AML-193 (cell line): ENCODE results near the gene ZNF440.
A peak's percentile ranks its signal among the peaks of the same experiment; 100 is the strongest.
"Not testable (repeated sequence)": the region's sequence is repeated elsewhere in the genome, so short reads cannot be mapped to it uniquely, and the experiment has no call there.

Source experiments
- DNase-seq, 2 experiments: peaks; one replicate each; lab custom pipeline; 2025; lab: John Stamatoyannopoulos, UW

ZNF440 gene

DNA sequence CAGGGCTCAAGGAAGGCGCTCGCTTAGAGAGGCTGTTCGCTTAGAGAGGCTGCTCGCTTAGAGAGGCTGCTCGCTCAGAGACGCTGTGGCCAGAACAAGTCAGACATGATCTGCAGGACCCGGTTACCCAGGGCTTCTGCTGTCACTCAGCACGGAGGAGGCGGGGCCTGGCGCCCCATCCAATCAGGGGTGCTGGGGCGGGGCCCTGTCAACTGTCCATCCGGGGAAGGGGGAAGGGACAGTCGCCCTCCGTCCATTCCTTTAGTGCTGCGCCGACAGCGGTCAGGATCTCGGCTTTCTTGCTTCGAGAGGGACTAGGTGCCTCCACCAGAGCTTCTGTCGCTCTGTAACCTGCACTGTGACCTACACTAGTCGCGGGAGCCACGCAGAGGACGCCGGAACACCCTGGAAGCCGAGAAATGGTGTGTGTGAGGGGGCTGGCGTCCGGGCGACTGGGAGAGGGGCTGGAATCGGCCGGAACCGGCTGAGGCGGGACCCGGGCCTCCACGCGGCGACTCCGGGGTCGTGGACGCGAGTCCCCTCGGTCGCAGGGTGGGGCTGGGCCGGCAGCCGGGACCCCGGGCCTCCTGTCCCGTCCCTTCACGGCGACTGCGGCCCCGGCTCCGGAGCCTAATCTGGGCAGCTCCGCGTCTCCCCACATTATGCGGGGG is at the start of gene ZNF440:
Gene ZNF440 (plus strand): TSS at position 245 of the 671 bp plus-strand sequence. CDS start 175 bp downstream, at position 420.
- peak; percentile 87 to 90 for DNase-seq

DNA sequence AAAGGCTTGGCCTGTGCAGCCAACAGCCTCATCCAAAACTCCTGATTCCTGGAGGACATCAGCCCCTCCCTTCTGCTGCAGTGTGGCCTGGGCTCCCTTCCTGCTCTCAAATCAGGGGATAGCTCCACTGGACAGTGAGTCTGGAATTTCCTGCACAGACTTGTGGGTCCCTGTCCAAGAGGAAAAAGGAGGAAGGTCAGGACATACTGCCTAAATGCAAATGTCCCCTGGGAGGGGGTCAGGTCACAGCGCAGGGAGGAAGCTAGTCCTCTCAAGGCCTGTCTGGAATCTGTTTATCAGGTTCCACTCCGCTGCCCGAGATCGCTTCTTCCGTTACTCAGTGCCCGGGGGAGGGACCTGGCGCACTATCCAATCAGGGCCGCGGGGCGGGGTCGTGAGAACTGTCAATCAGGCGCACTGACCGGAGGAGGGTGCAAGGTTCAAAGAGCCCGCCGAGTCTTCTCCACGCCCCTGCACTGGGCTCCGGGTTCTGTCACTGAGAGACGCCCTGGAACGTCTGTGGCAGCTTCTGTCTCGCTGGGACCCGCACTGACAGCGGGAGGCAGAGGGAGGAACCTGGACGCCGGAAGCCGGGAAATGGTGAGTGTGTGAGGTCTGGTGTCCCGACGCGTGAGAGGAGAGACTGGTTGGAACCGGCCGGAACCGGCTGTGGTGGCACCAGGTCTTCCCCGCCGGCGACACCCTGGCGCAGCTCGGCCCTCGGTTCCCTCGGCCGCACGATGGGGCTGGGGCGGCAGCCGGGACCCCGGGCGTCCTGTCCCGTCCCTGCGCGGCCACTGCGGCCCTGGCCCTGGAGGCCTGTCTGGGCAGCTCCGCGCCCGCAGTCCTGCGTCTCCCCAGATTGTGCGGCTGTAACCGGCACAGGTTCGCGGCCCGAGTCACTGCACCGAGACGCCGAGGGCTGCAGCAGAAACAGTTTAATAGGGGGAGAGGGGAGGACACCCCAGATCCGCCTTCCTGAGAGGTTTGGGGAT is 47.2 kb upstream of the ZNF440 start, which contains the start of gene ZNF441:
Gene ZNF441 (plus strand): TSS at position 404 of the 995 bp plus-strand sequence. CDS start 194 bp downstream, at position 598.
- peak; percentile 90 to 94 for DNase-seq

DNA sequence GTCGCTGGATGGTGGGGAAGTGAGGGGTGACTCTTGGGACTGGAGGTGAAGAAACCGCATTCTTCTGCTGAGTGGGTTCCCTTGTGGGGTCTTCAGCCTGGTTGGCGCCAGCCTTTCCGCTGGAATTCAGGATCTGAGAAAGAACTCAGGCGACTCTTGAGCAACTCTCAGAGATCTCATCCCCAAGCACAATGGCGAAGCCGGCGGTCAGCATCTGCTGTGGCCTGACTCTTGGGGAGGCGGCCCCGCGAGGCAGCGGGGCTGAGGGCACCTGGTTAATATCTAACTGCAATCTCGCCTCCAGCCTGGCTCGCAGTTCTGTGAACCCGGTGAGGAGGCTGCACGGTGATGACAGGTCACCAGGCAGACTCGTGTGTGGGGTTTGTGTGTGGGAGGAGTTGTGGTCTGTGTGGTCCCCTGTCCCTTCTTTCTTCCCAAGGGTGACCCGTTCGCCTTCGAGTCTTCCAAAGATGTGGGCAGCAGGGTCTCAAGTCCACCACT is 46.4 kb upstream of the ZNF440 start:
- DNase-seq = peak in 1 of 2 experiments; percentile 4

DNA sequence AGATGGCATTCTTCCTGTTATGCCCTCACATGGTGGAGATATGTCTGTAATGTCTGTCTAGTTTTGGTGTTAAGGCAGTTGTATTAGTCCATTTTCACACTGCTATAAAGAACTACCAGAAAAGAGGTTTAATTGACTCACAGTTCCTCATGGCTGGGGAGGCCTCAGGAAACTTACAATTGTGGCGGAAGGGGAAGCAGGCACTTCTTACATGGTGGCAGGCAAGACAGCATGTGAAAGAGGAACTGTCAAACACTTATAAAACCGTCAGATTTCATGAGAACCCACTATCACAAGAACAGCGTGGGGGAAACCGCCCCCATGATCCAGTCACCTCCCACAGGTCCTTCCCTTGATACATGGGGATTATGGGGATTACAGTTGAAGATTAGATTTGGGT is 44.1 kb upstream of the ZNF440 start:
- DNase-seq = no peak

DNA sequence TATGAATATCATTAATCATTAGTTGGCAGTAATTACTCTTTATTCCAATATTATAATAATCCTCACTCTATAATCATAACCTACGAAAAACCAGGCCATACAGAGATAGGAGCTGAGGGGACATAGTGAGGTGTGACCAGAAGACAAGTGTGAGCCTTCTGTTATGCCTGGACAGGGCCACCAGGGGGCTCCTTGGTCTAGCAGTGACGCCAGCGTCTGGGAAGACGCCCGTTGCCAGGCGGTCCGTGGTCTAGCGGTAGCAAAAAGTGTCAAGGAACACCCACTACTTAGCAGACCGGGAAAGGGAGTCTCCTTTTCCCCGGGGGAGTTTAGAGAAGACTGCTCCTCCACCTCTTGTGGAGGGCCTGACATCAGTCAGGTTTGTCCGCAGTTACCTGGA is 42.6 kb upstream of the ZNF440 start:
- not testable (repeated sequence) for DNase-seq

DNA sequence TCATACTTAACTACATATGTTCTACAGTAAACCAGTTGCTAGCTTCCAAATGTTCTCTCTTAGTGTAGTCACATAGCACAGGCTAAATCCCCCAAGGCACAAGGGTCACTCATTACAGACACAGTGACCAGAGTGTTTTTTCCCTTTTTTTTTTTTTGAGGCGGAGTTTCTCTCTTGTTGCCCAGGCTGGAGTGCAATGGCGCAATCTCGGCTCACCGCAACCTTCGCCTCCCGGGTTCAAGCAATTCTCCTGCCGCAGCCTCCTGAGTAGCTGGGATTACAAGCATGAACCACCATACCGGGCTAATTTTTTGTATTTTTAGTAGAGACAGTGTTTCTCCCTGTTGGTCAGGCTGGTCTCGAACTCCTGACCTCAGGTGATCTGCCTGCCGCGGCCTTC is 37.4 kb upstream of the ZNF440 start:
- DNase-seq = not testable (repeated sequence)

DNA sequence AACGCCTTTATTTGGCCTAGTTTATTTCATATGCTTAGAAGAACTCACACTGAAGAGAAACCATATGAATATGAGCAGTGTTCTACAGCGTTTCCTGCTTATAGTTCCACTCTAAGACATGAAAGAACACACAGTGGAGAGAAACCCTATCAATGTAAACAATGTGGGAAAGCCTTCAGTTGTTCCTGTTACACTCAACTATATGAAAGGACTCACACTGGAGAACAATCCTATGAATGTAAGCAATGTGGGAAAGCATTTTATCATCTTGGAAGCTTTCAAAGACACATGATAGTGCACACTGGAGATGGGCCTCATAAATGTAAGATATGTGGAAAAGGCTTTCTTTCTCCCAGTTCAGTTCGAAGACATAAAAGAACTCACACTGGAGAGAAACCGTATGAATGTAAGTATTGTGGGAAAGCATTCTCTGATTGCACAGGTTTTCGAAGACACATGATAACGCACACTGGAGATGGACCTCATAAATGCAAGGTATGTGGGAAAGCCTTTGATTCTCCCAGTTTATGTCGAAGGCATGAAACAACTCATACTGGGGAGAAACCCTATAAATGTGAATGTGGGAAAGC is 33.5 kb upstream of the ZNF440 start:
- no peak for DNase-seq

DNA sequence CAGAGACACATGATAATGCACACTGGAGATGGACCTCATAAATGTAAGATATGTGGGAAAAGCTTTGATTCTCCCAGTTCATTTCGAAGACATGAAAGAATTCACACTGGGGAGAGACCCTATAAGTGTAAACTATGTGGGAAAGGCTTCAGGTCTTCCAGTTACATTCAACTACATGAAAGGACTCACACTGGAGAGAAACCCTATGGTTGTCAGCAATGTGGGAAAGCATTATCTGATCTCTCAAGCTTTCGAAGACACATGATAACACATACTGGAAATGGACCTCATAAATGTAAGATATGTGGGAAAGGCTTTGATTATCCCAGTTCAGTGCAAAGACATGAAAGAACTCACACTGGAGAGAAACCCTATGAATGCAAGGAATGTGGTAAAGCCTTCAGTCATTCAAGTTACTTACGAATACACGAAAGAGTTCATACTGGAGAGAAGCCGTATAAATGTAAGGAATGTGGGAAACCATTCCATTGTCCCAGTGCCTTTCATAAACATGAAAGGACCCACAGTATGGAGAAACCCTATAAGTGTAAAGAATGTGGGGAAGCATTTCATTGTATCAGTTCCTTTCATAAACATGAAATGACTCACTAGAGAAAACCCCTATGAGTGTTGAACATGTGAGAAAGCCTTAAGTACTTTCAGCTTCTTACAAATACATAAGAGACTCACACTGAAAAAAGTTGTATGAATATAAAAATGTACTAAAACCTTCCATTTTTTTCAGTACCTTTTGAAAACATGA is 32.6 kb upstream of the ZNF440 start:
- no peak for DNase-seq

DNA sequence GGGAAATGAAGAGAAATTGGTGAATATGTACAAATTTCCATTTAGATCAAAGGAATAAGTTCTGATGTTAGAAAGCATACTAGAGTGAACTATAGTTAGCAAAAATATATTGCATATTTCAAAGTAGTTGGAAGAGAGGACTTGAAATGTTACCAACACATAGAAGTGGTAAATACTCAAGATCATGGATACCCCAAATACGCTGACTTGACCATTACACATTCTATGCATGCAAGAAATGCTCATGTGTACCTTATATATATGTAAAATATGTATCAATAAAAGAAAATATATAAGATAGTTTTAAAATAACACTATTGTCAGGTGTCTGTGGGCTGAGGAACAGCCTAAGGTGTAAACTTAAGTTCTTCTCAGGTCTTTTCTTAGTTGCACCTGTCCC is 30.3 kb upstream of the ZNF440 start:
- DNase-seq = no peak

DNA sequence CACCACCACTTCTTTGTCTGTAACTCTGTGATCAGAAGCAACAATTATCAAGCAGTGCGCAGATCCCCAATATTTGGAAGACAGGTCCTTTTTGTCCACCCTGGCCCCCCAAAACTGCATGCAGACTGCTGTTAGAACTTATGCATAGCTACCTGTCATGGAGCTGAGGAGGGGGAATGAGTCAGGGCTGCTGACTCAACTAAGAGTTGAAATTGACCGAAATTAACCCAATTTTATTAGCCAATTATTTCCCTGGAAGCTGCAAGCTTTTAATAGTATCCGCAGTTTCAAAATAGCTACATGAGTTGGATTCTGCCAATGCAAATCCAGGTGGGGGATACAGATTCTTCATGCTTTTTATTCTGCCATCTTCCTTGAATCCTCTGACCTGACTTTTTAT is 29.7 kb upstream of the ZNF440 start:
- no peak for DNase-seq

DNA sequence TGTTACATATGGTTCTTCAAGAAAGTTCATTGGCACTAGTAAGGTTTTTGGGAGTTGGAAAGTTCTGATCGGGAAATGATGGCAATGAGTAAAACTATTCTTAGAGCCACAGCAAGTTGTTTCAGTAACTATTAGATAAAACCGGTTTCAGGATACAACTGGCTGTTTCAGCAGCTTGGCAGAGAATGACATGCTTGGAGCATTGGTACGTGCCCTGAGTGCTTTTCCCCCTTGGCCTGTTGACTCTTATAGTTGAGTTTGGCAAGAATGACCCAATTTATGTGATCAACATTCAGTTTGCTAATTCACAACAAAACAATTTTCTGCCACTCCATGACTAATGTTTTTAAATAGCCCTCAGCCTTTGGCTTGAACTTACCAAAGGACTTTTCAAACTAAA is 26.5 kb upstream of the ZNF440 start:
- DNase-seq = no peak

DNA sequence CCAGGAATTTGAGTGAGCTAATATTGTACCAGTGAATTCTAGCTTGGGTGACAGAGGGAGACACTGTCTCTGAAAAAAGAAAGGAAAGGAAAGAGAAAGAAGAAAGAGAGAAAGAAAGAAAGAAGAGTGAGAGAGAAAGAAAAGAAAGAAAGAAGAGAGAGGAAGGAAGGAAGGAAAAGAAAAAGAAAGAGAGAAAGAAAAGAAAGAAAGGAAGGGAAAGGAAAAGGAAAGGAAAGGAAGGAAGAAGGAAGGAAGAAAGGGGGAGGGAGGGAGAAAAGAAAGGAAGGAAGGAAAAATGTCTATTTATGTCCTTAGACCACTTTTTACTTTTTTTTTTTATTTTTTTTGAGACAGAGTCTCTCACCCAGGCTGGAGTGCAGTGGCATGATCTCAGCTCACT is 21.1 kb upstream of the ZNF440 start:
- DNase-seq = no peak

DNA sequence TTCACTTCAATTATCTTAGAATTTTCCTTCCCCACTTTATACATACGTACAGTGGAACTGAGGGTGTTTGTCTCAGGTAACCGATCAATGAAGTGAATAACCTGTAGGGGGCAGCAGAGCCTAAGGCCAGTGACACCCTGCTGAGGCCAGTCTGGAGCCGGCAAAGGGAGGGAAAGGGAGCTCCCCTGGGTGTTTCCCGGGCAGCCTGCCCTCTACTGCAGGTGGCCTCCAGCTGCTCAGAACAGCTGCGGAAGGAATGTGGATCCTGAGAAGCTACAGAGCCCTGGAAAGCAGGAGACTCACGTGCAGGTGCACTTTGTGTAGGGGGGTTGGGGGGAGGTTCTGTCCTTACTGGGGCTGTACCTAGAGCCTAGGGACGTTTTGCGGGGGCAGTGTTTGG is 16.6 kb upstream of the ZNF440 start:
- DNase-seq = peak; percentile 84 to 86

DNA sequence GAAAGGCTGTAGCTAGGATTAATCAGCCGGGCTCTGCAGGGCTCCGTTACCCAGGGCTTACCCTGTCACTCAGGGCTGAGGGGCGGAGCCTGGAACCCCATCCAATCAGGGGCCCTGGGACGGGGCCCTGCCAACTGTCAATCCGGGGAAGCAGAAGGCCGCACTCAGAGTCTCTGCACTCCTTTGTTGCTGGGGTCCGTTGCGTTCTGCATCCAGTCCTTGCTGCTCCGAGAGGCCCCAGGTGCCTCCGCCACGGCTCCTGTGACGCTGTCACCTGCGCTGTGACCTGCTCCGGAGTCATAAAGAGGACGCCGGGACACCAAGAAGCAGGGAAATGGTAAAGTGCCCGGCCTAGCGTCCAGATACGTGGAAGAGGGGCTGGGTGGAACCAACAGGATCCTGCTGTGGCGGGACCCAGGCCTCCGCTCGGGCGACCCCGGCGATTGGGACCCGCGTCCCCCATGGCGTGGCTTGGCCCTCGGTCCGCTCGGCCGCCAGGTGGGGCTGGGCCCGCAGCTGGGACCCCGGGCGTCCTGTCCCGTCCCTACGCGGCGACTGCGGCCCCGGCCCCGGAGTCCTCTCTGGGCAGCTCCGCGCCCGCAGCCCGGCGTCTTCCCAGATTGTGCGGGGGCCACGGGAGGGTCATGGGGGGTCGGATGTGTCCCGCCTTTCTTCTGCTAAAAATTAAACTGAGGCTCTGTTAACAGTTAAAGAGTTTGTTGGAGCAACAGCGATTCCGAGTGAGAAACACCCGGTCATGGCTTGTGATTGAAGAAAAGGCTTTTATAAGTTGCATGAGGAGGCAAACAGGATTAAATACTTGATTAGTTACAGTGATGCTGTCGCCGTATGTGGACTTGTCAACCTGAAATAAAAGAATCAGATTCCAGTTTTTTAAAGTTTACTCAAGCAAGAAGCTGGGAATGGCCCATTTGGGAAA is 15.4 kb upstream of the ZNF440 start, which contains the start of gene ZNF491:
Gene ZNF491 (plus strand): TSS at position 133 of the 940 bp plus-strand sequence. CDS start 7,431 bp downstream, outside the sequence.
- peak; percentile 93 to 94 for DNase-seq

DNA sequence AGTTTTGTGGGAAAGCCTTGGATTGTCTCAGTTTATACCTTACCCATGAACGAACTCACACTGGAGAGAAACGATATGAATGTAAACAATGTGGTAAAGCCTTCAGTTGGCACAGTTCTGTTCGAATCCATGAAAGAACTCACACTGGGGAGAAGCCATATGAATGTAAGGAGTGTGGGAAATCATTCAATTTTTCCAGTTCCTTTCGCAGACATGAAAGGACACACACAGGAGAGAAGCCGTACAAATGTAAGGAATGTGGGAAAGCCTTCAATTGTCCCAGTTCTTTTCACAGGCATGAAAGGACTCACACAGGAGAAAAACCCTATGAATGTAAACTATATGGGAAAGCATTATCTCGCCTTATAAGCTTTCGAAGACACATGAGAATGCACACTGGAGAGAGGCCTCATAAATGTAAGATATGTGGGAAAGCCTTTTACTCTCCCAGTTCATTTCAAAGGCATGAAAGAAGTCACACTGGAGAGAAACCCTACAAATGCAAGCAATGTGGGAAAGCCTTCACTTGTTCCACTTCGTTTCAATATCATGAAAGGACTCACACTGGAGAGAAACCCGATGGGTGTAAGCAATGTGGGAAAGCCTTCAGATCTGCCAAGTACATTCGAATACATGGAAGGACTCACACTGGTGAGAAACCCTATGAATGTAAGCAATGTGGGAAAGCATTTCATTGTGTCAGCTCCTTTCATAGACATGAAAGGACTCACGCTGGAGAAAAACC is 7.5 kb upstream of the ZNF440 start:
- no peak for DNase-seq

DNA sequence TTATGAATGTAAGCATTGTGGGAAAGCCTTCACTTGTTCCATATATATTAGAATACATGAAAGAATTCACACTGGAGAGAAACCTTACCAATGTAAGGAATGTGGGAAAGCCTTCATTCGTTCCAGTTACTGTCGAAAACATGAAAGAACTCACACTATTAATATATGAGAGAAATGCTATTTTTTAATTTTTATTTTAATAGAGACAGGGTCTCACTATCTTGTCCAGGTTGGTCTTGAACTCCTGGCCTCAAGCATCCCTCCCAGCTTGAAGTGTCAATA is 7.0 kb upstream of the ZNF440 start:
- no peak for DNase-seq

DNA sequence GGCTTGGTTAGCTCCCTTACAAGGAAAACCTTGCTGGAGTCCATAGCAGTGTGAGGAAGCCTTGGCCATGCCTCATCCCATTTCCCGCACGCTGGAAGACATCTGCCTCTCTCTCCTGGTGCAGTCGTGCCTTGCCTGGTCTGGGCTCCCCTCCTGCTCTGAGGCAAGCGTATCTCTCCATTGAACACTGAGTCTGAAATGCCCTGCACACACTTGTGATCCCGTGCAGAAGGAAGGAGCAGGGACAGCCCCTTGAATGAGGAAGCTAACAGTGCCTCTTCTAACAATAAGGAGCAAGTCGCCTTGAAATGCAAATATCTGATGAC is 407 bp upstream of the ZNF440 start:
- DNase-seq = peak in 1 of 2 experiments; percentile 84

DNA sequence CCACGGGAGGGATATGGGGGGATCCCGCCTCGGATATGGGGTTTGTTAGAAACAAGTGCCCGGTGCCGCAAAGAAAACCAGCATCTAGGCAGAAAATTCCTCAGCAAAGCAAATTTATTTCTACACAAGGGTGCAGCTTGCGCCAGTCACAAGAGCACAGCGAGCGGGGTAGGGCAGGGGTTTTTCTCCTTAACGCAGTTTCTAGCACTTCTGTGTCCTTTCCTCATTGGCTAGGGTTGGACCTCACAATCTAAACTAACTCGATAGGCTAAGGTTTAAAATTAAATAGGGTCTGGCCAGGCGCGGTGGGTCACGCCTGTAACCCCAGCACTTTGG is 595 bp downstream of the ZNF440 start:
- DNase-seq = peak in 1 of 2 experiments; percentile 8

DNA sequence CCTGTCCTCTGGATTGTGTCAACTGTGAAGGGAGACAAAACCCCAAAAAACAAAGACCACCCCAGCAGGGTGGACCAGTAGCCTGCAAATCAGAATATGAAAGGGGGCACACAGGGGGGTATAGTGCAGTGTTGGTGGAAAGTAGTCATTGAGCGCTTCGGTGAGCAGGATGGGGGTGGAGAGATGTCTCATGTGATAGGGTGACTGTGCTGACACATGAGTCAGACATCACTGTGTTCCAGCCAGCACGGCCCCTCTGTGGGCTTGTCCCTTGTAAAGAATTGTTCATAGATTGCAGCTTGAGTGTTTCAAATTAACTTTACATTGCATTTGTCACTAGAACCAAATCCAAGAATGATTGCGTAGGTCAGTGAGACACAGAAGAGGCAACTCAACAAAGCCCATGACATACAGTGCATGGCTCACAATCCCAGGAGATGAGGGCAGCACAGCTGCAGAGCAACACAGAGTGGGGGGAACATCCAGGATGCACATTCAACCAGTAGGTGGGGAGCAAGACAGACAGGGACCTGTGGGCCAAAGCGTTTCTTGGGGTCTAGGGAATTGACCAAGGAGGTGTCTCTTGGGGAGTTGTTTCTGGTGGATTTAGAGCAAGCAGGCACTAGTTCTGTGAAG is 7.5 kb downstream of the ZNF440 start:
- DNase-seq = no peak
